WTC11 (cell line): ENCODE results near the gene RSPO4. TPM values are rescaled to one million over a fixed set of nuclear protein-coding genes. Genes with fewer than 3 reads are reported as not detected.

Experiments used
- ATAC-seq: fragments of 200-7000 bp; cut with Tn5 transposase; 2 replicates; pipeline ENCODE4 v1.10.0; 2021; ENCODE audit warnings: mild to moderate bottlenecking, moderate library complexity
- CTCF ChIA-PET: fragments of 300-600 bp; sonication (Branson Sonifier 250); formaldehyde crosslinking; loops from one replicate; lab custom pipeline; 2021; ENCODE audit warnings: antibody characterized with exemption; lab: Charles Lee
- POLR2A ChIA-PET: fragments of 350-600 bp; sonication (Branson Sonifier 250); formaldehyde crosslinking; loops from one replicate; lab custom pipeline; 2021; ENCODE audit warnings: antibody characterized with exemption; lab: Charles Lee
- DNase-seq: peaks from one replicate; pipeline ENCODE4 v3.0.0; 2021; ENCODE audit warnings: low spot score
- H3K27ac Mint-ChIP-seq: 2 replicates; pipeline ENCODE4 v1.8.0; 2021; ENCODE audit warnings: mixed read lengths
- H3K27me3 Mint-ChIP-seq: 2 replicates; pipeline ENCODE4 v1.8.0; 2021; ENCODE audit warnings: low read depth, mild to moderate bottlenecking, moderate library complexity, mixed read lengths
- H3K36me3 Mint-ChIP-seq: 2 replicates; pipeline ENCODE4 v1.8.0; 2021; ENCODE audit warnings: mixed read lengths
- H3K4me1 Mint-ChIP-seq: 2 replicates; pipeline ENCODE4 v1.8.0; 2022; ENCODE audit warnings: mixed read lengths
- H3K4me3 Mint-ChIP-seq: 2 replicates; pipeline ENCODE4 v1.8.0; 2021; ENCODE audit warnings: mild to moderate bottlenecking, moderate library complexity, mixed read lengths
- H3K9me3 Mint-ChIP-seq: 2 replicates; pipeline ENCODE4 v1.8.0; 2021; ENCODE audit warnings: mixed read lengths
- AR ChIP-seq: fragments of 250-450 bp; sonication (Bioruptor Pico); IDR thresholded peaks from 2 replicates; pipeline ENCODE4 v1.9.0; 2021; ENCODE audit warnings: mild to moderate bottlenecking
- E2F1 ChIP-seq: sonication (generic); formaldehyde crosslinking; IDR thresholded peaks from 2 replicates; pipeline ENCODE4 v1.8.0; 2022; ENCODE audit warnings: mild to moderate bottlenecking, missing genetic modification reagents
- GRHL2 ChIP-seq: fragments of 250-450 bp; sonication (Bioruptor Pico); IDR thresholded peaks from 2 replicates; pipeline ENCODE4 v1.8.0; 2022; ENCODE audit warnings: mild to moderate bottlenecking, moderate library complexity; ENCODE audit not compliant: insufficient replicate concordance, severe bottlenecking
- MYBL2 ChIP-seq: sonication (generic); formaldehyde crosslinking; IDR thresholded peaks from 2 replicates; pipeline ENCODE4 v1.8.1; 2023; ENCODE audit warnings: mild to moderate bottlenecking, moderate library complexity, missing genetic modification reagents
- NFATC4 ChIP-seq: fragments of 250-450 bp; sonication (Bioruptor Pico); IDR thresholded peaks from 2 replicates; pipeline ENCODE4 v1.9.0; 2021; ENCODE audit warnings: mild to moderate bottlenecking
- RORB ChIP-seq: fragments of 250-450 bp; sonication (Bioruptor Pico); IDR thresholded peaks from 2 replicates; pipeline ENCODE4 v1.9.0; 2021; ENCODE audit warnings: mild to moderate bottlenecking
- ZBTB21 ChIP-seq: sonication (generic); formaldehyde crosslinking; IDR thresholded peaks from 2 replicates; pipeline ENCODE4 v1.8.1; 2023; ENCODE audit warnings: mild to moderate bottlenecking, missing genetic modification reagents, borderline replicate concordance
- ZNF232 ChIP-seq: sonication (generic); formaldehyde crosslinking; IDR thresholded peaks from 2 replicates; pipeline ENCODE4 v1.8.0; 2022; ENCODE audit warnings: mild to moderate bottlenecking, missing genetic modification reagents
- ZNF263 ChIP-seq: sonication (generic); formaldehyde crosslinking; IDR thresholded peaks from 2 replicates; pipeline ENCODE4 v1.8.1; 2022; ENCODE audit warnings: low read depth, mild to moderate bottlenecking, moderate library complexity, missing genetic modification reagents
- total RNA-seq: library from RNA; stranded (reverse); gene quantifications from 3 replicates; pipeline ENCODE4 v1.2.3, GENCODE V29; 2021
- TF ChIP-seq, protein P1 (sequence below): fragments of 200-600 bp; IDR thresholded peaks from 2 replicates; pipeline ENCODE4 v1.8.0; 2022; ENCODE audit warnings: antibody characterized with exemption
- TF ChIP-seq, protein P2 (sequence below): sonication (generic); formaldehyde crosslinking; IDR thresholded peaks from 2 replicates; pipeline ENCODE4 v1.8.1; 2023; ENCODE audit warnings: mild to moderate bottlenecking, missing genetic modification reagents
- TF ChIP-seq, protein P3 (sequence below): sonication (generic); formaldehyde crosslinking; IDR thresholded peaks from 2 replicates; pipeline ENCODE4 v1.8.1; 2023; ENCODE audit warnings: mild to moderate bottlenecking, missing genetic modification reagents, borderline replicate concordance
- TF ChIP-seq, protein P4 (sequence below): sonication (generic); formaldehyde crosslinking; conservative IDR thresholded peaks from 2 replicates; pipeline ENCODE4 v1.8.1; 2022; ENCODE audit warnings: mild to moderate bottlenecking, missing genetic modification reagents
- TF ChIP-seq, protein P5 (sequence below): fragments of 250-450 bp; sonication (Bioruptor Pico); IDR thresholded peaks from 2 replicates; pipeline ENCODE4 v2.1.2; 2022; ENCODE audit warnings: mild to moderate bottlenecking, moderate library complexity
- TF ChIP-seq, protein P6 (sequence below): sonication (generic); formaldehyde crosslinking; IDR thresholded peaks from 2 replicates; pipeline ENCODE4 v1.8.1; 2023; ENCODE audit warnings: mild to moderate bottlenecking, missing genetic modification reagents, moderate library complexity

The RSPO4 gene
- total RNA-seq, 1 experiment from 2014 or later, result 4.5 TPM

GRCh38 chr20:959996-960615 is 42.0 kb downstream of the RSPO4 start:
- ChIA-PET POLR2A (no interaction called here), CTCF (interaction anchor here (0.7 to 6.9 kb wide), 8 partner anchors 45 to 184 kb away, joined by 3 to 71 read pairs (median 5); partner anchors contain the start of gene ANGPT4)
- no peaks in the 10 kb centered on the region; the same call in 1 of the 2 replicates for H3K27me3 Mint-ChIP-seq
- TF ChIP-seq, protein P1, sequence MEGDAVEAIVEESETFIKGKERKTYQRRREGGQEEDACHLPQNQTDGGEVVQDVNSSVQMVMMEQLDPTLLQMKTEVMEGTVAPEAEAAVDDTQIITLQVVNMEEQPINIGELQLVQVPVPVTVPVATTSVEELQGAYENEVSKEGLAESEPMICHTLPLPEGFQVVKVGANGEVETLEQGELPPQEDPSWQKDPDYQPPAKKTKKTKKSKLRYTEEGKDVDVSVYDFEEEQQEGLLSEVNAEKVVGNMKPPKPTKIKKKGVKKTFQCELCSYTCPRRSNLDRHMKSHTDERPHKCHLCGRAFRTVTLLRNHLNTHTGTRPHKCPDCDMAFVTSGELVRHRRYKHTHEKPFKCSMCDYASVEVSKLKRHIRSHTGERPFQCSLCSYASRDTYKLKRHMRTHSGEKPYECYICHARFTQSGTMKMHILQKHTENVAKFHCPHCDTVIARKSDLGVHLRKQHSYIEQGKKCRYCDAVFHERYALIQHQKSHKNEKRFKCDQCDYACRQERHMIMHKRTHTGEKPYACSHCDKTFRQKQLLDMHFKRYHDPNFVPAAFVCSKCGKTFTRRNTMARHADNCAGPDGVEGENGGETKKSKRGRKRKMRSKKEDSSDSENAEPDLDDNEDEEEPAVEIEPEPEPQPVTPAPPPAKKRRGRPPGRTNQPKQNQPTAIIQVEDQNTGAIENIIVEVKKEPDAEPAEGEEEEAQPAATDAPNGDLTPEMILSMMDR, result no peak
- no peak for TF ChIP-seq GRHL2
- TF ChIP-seq, protein P2, sequence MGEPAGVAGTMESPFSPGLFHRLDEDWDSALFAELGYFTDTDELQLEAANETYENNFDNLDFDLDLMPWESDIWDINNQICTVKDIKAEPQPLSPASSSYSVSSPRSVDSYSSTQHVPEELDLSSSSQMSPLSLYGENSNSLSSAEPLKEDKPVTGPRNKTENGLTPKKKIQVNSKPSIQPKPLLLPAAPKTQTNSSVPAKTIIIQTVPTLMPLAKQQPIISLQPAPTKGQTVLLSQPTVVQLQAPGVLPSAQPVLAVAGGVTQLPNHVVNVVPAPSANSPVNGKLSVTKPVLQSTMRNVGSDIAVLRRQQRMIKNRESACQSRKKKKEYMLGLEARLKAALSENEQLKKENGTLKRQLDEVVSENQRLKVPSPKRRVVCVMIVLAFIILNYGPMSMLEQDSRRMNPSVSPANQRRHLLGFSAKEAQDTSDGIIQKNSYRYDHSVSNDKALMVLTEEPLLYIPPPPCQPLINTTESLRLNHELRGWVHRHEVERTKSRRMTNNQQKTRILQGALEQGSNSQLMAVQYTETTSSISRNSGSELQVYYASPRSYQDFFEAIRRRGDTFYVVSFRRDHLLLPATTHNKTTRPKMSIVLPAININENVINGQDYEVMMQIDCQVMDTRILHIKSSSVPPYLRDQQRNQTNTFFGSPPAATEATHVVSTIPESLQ, result no peak
- TF ChIP-seq, protein P3, sequence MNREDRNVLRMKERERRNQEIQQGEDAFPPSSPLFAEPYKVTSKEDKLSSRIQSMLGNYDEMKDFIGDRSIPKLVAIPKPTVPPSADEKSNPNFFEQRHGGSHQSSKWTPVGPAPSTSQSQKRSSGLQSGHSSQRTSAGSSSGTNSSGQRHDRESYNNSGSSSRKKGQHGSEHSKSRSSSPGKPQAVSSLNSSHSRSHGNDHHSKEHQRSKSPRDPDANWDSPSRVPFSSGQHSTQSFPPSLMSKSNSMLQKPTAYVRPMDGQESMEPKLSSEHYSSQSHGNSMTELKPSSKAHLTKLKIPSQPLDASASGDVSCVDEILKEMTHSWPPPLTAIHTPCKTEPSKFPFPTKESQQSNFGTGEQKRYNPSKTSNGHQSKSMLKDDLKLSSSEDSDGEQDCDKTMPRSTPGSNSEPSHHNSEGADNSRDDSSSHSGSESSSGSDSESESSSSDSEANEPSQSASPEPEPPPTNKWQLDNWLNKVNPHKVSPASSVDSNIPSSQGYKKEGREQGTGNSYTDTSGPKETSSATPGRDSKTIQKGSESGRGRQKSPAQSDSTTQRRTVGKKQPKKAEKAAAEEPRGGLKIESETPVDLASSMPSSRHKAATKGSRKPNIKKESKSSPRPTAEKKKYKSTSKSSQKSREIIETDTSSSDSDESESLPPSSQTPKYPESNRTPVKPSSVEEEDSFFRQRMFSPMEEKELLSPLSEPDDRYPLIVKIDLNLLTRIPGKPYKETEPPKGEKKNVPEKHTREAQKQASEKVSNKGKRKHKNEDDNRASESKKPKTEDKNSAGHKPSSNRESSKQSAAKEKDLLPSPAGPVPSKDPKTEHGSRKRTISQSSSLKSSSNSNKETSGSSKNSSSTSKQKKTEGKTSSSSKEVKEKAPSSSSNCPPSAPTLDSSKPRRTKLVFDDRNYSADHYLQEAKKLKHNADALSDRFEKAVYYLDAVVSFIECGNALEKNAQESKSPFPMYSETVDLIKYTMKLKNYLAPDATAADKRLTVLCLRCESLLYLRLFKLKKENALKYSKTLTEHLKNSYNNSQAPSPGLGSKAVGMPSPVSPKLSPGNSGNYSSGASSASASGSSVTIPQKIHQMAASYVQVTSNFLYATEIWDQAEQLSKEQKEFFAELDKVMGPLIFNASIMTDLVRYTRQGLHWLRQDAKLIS (CRISPR knock-in tag), result no peak
- TF ChIP-seq, protein P4, sequence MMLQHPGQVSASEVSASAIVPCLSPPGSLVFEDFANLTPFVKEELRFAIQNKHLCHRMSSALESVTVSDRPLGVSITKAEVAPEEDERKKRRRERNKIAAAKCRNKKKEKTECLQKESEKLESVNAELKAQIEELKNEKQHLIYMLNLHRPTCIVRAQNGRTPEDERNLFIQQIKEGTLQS (CRISPR knock-in tag), result no peak
- TF ChIP-seq, protein P5, sequence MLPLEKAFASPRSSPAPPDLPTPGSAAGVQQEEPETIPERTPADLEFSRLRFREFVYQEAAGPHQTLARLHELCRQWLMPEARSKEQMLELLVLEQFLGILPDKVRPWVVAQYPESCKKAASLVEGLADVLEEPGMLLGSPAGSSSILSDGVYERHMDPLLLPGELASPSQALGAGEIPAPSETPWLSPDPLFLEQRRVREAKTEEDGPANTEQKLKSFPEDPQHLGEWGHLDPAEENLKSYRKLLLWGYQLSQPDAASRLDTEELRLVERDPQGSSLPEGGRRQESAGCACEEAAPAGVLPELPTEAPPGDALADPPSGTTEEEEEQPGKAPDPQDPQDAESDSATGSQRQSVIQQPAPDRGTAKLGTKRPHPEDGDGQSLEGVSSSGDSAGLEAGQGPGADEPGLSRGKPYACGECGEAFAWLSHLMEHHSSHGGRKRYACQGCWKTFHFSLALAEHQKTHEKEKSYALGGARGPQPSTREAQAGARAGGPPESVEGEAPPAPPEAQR (CRISPR knock-in tag), result no peak
- TF ChIP-seq RORB (CRISPR knock-in tag), result no peak
- TF ChIP-seq, protein P6, sequence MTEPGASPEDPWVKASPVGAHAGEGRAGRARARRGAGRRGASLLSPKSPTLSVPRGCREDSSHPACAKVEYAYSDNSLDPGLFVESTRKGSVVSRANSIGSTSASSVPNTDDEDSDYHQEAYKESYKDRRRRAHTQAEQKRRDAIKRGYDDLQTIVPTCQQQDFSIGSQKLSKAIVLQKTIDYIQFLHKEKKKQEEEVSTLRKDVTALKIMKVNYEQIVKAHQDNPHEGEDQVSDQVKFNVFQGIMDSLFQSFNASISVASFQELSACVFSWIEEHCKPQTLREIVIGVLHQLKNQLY (CRISPR knock-in tag), result no peak
- no peak for TF ChIP-seq MYBL2
- TF ChIP-seq ZBTB21 (CRISPR knock-in tag), result no peak
- no peak for TF ChIP-seq NFATC4
- TF ChIP-seq AR (CRISPR knock-in tag), result no peak
- TF ChIP-seq ZNF263 (CRISPR knock-in tag), result no peak
- no peak for TF ChIP-seq E2F1 (CRISPR knock-in tag)
- TF ChIP-seq ZNF232 (CRISPR knock-in tag), result no peak
- H3K4me1 Mint-ChIP-seq, result peaks cover 2% of the 10 kb centered on the region; the same call in 1 of the 2 replicates
- DNase-seq, result no peak
- no peak for ATAC-seq
- no peak overlapping the region for H3K4me3 Mint-ChIP-seq
- H3K36me3 Mint-ChIP-seq, result no peaks in the 10 kb centered on the region
- H3K9me3 Mint-ChIP-seq, result no peaks in the 10 kb centered on the region
- no peak overlapping the region for H3K27ac Mint-ChIP-seq
